Neuron (in vitro differentiated cells): ENCODE results near the gene ADM.

Experiments
- H2AFZ ChIP-seq: one replicate; pipeline ENCODE4 v1.6.1; 2013; ENCODE audit warnings: low read depth, mild to moderate bottlenecking, inconsistent platforms, low read length, moderate library complexity
- H3K27me3 ChIP-seq: one replicate; pipeline ENCODE4 v1.6.1; 2013; ENCODE audit warnings: low read length; ENCODE audit not compliant: insufficient read depth
- H3K36me3 ChIP-seq: one replicate; pipeline ENCODE4 v1.6.1; 2013; ENCODE audit warnings: low read length; ENCODE audit not compliant: insufficient read depth
- H3K4me1 ChIP-seq: one replicate; pipeline ENCODE4 v1.6.1; 2013; ENCODE audit warnings: low read length; ENCODE audit not compliant: insufficient read depth
- H3K4me3 ChIP-seq: 2 replicates; pipeline ENCODE4 v1.5.1; 2013; ENCODE audit warnings: mild to moderate bottlenecking, low read length, moderate library complexity
- H3K9me3 ChIP-seq: one replicate; pipeline ENCODE4 v1.6.1; 2013; ENCODE audit warnings: low read length

The ADM gene

GRCh38 chr11:10338287-10338686 lies 33.4 kb downstream of the ADM start:
- Histone ChIP-seq H3K36me3 (no peaks in the 10 kb centered on the region), H3K4me1 (no peaks in the 10 kb centered on the region), H3K4me3 (no peak overlapping the region), H2AFZ (no peak overlapping the region), H3K9me3 (no peaks in the 10 kb centered on the region), H3K27me3 (no peaks in the 10 kb centered on the region)

- H3K4me3 ChIP-seq = no peak overlapping the region
- H2AFZ ChIP-seq = no peak overlapping the region
- H3K9me3 ChIP-seq = no peaks in the 10 kb centered on the region
- no peaks in the 10 kb centered on the region for H3K27me3 ChIP-seq
- H3K36me3 ChIP-seq = no peaks in the 10 kb centered on the region
- peaks cover 23% of the 10 kb centered on the region for H3K4me1 ChIP-seq
Observed at GRCh38 chr11:10348650-10349280, 43.9 kb downstream of the ADM start.

GRCh38 chr11:10349281-10349665 lies 44.4 kb downstream of the ADM start:
- H3K27me3 ChIP-seq = no peaks in the 10 kb centered on the region
- no peak overlapping the region for H2AFZ ChIP-seq
- peaks cover 23% of the 10 kb centered on the region for H3K4me1 ChIP-seq
- no peak overlapping the region for H3K4me3 ChIP-seq
- no peaks in the 10 kb centered on the region for H3K36me3 ChIP-seq
- no peaks in the 10 kb centered on the region for H3K9me3 ChIP-seq

GRCh38 chr11:10349806-10350205 lies 44.9 kb downstream of the ADM start:
- Histone ChIP-seq H2AFZ (no peak overlapping the region), H3K4me3 (no peak overlapping the region), H3K27me3 (no peaks in the 10 kb centered on the region), H3K9me3 (no peaks in the 10 kb centered on the region), H3K4me1 (peaks cover 23% of the 10 kb centered on the region), H3K36me3 (no peaks in the 10 kb centered on the region)

GRCh38 chr11:10350334-10350733 lies 45.5 kb downstream of the ADM start:
- Histone ChIP-seq H3K27me3 (no peaks in the 10 kb centered on the region), H3K4me1 (peaks cover 23% of the 10 kb centered on the region), H3K9me3 (no peaks in the 10 kb centered on the region), H3K36me3 (no peaks in the 10 kb centered on the region), H2AFZ (no peak overlapping the region), H3K4me3 (no peak overlapping the region)

GRCh38 chr11:10351435-10351764 lies 46.5 kb downstream of the ADM start:
- peaks cover 23% of the 10 kb centered on the region for H3K4me1 ChIP-seq

GRCh38 chr11:10351765-10352641 lies 47.1 kb downstream of the ADM start:
- Histone ChIP-seq H2AFZ (peak overlapping the region; percentile 66), H3K9me3 (no peaks in the 10 kb centered on the region), H3K4me3 (peak overlapping the region; percentile 45), H3K36me3 (no peaks in the 10 kb centered on the region), H3K4me1 (peaks cover 23% of the 10 kb centered on the region), H3K27me3 (no peaks in the 10 kb centered on the region)

More at GRCh38 chr11:10351435-10351764, 46.5 kb downstream of the ADM start:
- no peaks in the 10 kb centered on the region for H3K9me3 ChIP-seq
- H3K27me3 ChIP-seq = no peaks in the 10 kb centered on the region
- H3K4me3 ChIP-seq = peak overlapping the region; percentile 45
- H2AFZ ChIP-seq = peak overlapping the region; percentile 66
- H3K36me3 ChIP-seq = no peaks in the 10 kb centered on the region

GRCh38 chr11:10352921-10353550 lies 48.2 kb downstream of the ADM start:
- Histone ChIP-seq H3K4me3 (no peak overlapping the region), H3K27me3 (no peaks in the 10 kb centered on the region), H3K9me3 (no peaks in the 10 kb centered on the region), H3K36me3 (no peaks in the 10 kb centered on the region), H3K4me1 (peaks cover 23% of the 10 kb centered on the region), H2AFZ (peak overlapping the region; percentile 67)

GRCh38 chr11:10354389-10354788 lies 49.5 kb downstream of the ADM start:
- Histone ChIP-seq H3K9me3 (no peaks in the 10 kb centered on the region), H3K4me3 (no peak overlapping the region), H3K4me1 (peaks cover 23% of the 10 kb centered on the region), H3K27me3 (no peaks in the 10 kb centered on the region), H2AFZ (no peak overlapping the region), H3K36me3 (no peaks in the 10 kb centered on the region)

- no peaks in the 10 kb centered on the region for H3K9me3 ChIP-seq
- H3K4me3 ChIP-seq = no peak overlapping the region
- H3K27me3 ChIP-seq = no peaks in the 10 kb centered on the region
- H3K36me3 ChIP-seq = no peaks in the 10 kb centered on the region
- no peak overlapping the region for H2AFZ ChIP-seq
- H3K4me1 ChIP-seq = peaks cover 23% of the 10 kb centered on the region
Observed at GRCh38 chr11:10355257-10355661, 50.4 kb downstream of the ADM start.

GRCh38 chr11:10356161-10356560 lies 51.3 kb downstream of the ADM start:
- Histone ChIP-seq H3K4me1 (peaks cover 18% of the 10 kb centered on the region), H3K4me3 (no peak overlapping the region), H2AFZ (no peak overlapping the region), H3K9me3 (no peaks in the 10 kb centered on the region), H3K36me3 (no peaks in the 10 kb centered on the region), H3K27me3 (no peaks in the 10 kb centered on the region)
